MCF 10A (cell line): Measurements from ENCODE around the gene DSEL. TPM values are rescaled to one million over a fixed set of nuclear protein-coding genes. Genes with fewer than 3 reads are reported as not detected.
A peak's percentile ranks its signal among the peaks of the same experiment; 100 is the strongest.

ENCODE experiments used
- BruUV-seq: library from RNA; stranded (reverse); fragments of 400-500 nt; replicated peaks from 2 replicates; lab custom pipeline; 2021; lab: Mats Ljungman, UMichigan
- CTCF ChIA-PET: fragments of 300-600 bp; sonication (Branson Sonifier 250); formaldehyde crosslinking; extraction: SDS; loops from one replicate; lab custom pipeline; 2021; ENCODE audit warnings: antibody characterized with exemption, inconsistent platforms; lab: Yijun Ruan, JAX
- POLR2A ChIA-PET: fragments of 300-600, 350-650 bp; sonication (Branson Sonifier 250); formaldehyde crosslinking; extraction: SDS; loops from one replicate; lab custom pipeline; 2020; ENCODE audit warnings: antibody characterized with exemption, inconsistent platforms; lab: Yijun Ruan, JAX
- DNase-seq: peaks from one replicate; pipeline ENCODE4 v3.0.0-alpha.2; 2018; ENCODE audit not compliant: unreplicated experiment
- H3K27ac Mint-ChIP-seq: one replicate; pipeline ENCODE4 v1.8.0; 2022; ENCODE audit warnings: mild to moderate bottlenecking, low read depth, mixed read lengths; ENCODE audit not compliant: unreplicated experiment
- H3K27me3 Mint-ChIP-seq: one replicate; pipeline ENCODE4 v1.8.0; 2022; ENCODE audit warnings: mixed read lengths; ENCODE audit not compliant: insufficient read depth, unreplicated experiment
- H3K36me3 Mint-ChIP-seq: one replicate; pipeline ENCODE4 v1.8.0; 2022; ENCODE audit warnings: mild to moderate bottlenecking, moderate library complexity, mixed read lengths; ENCODE audit not compliant: insufficient read depth, unreplicated experiment
- H3K4me1 Mint-ChIP-seq: one replicate; pipeline ENCODE4 v1.8.0; 2022; ENCODE audit warnings: mixed read lengths; ENCODE audit not compliant: insufficient read depth, unreplicated experiment
- H3K4me3 Mint-ChIP-seq: one replicate; pipeline ENCODE4 v1.8.0; 2022; ENCODE audit warnings: mild to moderate bottlenecking, moderate library complexity, mixed read lengths; ENCODE audit not compliant: unreplicated experiment
- H3K9me3 Mint-ChIP-seq: one replicate; pipeline ENCODE4 v1.8.0; 2022; ENCODE audit warnings: mixed read lengths; ENCODE audit not compliant: unreplicated experiment
- CTCF ChIP-seq: fragments of 200-600 bp; IDR thresholded peaks from one replicate; pipeline ENCODE4 v1.8.0; 2022; ENCODE audit warnings: antibody characterized with exemption, mild to moderate bottlenecking; ENCODE audit not compliant: unreplicated experiment
- intact Hi-C: fragments of 100-400 bp; cut with micrococcal nuclease; formaldehyde crosslinking; loops from 2 replicates; pipeline ENCODE4 v1.14.1; 2022
- total RNA-seq: library from RNA; stranded (reverse); gene quantifications from 2 replicates; pipeline ENCODE4 v1.2.3, GENCODE V29; 2022

Gene DSEL
- total RNA-seq, 1 experiment from 2014 or later, result 14.9 TPM

DNA sequence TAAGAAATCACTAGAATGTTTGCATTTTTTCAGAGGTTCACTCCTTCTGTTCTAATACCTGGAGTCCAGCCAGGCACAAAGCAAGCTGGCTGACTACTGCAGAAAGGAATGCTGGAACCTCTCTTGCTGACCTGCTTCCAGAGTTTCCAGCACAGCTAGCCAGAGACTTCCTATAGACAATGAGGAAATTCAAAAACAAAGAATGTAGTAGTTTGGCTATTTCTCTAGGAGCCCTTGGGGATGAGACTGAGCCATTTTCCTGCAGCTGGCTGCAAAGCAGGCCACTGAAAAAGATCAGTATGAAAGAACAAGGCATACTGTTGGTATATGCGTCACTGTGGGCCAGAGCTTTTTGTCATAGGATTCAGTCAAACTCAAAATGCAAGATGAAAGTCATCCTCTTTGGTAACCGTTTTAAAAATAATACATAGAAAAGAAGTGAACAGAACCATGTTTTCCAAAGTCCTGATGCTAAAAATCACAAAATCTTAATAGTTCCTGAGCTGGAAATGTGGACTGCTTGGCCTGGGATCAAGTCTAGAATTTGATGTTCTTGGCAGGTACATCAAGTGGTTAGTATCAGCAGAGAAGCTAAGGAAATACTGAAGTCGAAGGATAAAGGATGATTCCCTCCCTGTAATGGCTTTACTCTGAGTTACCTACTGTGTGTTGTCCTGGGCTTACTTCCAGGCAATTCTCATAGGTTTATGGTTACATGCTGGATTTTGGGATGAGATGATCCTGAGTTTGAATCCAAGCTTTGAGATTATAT, 9.0 kb upstream of the DSEL start:
- Mint-ChIP-seq H3K9me3 (no peaks in the 10 kb centered on the region), H3K36me3 (no peaks in the 10 kb centered on the region), H3K27me3 (no peaks in the 10 kb centered on the region), H3K4me1 (peaks cover 41% of the 10 kb centered on the region), H3K4me3 (peak overlapping the region; percentile 45), H3K27ac (peak overlapping the region; percentile 91)
- peak; percentile 97 for DNase-seq
- intact Hi-C loops, result loop anchor here (2.0 kb wide), 1 partner anchor 207 kb away; no protein-coding TSS in a partner anchor
- TF ChIP-seq CTCF, result no peak
- ChIA-PET POLR2A (interaction anchor here (0.5 to 2.7 kb wide), 10 partner anchors 10 to 1148 kb away, joined by 3 to 31 read pairs (median 5); partner anchors contain the start of gene DSEL), CTCF (interaction anchor here (0.5 to 3.9 kb wide), 6 partner anchors 9 to 349 kb away, joined by 3 to 24 read pairs (median 4); partner anchors contain the start of gene DSEL)
- no TSS peak for BruUV-seq

DNA sequence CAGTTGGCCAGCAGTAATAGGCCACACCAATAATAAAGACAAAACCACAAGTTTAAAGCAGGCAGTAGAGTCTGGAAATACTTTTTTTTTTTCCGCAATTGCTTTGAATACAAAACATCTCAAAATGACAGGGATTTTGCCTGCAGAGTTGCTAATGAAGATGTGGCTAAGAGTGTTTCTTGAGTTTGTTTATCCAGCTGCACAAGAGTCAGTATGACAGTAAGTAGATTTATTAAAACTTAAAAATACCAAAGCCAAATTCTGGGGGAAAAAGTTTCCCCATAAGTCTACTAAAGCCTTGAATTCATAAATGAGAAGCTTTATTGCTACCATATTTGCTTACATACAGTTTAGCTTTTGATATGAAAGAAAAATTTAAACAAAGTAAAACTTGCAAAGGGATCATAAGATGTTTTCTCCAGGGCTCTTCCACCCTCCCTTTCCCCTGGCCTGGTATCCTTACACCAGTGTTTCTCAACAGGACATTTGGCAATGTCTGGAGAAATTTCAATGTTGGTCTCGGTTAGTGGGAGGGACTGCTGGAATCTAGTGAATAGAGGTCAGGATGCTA, 3.9 kb upstream of the DSEL start:
- H3K27me3 Mint-ChIP-seq, result no peaks in the 10 kb centered on the region
- DNase-seq, result peak; percentile 89
- H3K36me3 Mint-ChIP-seq, result peaks cover 7% of the 10 kb centered on the region
- peaks cover 66% of the 10 kb centered on the region for H3K4me1 Mint-ChIP-seq
- H3K27ac Mint-ChIP-seq, result peak overlapping the region; percentile 89
- TF ChIP-seq CTCF, result no peak
- no peaks in the 10 kb centered on the region for H3K9me3 Mint-ChIP-seq
- H3K4me3 Mint-ChIP-seq, result peak overlapping the region; percentile 21
- no TSS peak for BruUV-seq
- CTCF ChIA-PET, result interaction anchor here (0.5 to 0.7 kb wide), 4 partner anchors 13 to 1061 kb away, joined by 3 to 4 read pairs (median 3); no protein-coding TSS in a partner anchor
- POLR2A ChIA-PET, result interaction anchor here (0.6 to 6.3 kb wide), 9 partner anchors 11 to 742 kb away, joined by 3 to 64 read pairs (median 4); no protein-coding TSS in a partner anchor
- intact Hi-C loops, result no loop called here

GRCh38 chr18:67519592-67519991, 3.1 kb upstream of the DSEL start:
- no TSS peak for BruUV-seq
- DNase-seq, result peak; percentile 67
- Mint-ChIP-seq H3K4me3 (peak overlapping the region; percentile 53), H3K36me3 (peaks cover 15% of the 10 kb centered on the region), H3K9me3 (no peaks in the 10 kb centered on the region), H3K27ac (peak overlapping the region; percentile 68), H3K27me3 (no peaks in the 10 kb centered on the region), H3K4me1 (peaks cover 67% of the 10 kb centered on the region)
- CTCF ChIA-PET, result interaction anchor here (0.5 to 2.1 kb wide), 5 partner anchors 9 to 1101 kb away, joined by 3 to 4 read pairs (median 3); no protein-coding TSS in a partner anchor
- POLR2A ChIA-PET, result interaction anchor here (0.6 to 6.3 kb wide), 7 partner anchors 30 to 1126 kb away, joined by 3 to 64 read pairs (median 4); no protein-coding TSS in a partner anchor
- TF ChIP-seq CTCF, result no peak
- intact Hi-C loops, result loop anchor here (5.0 to 10.0 kb wide), 3 partner anchors 73 to 1215 kb away; no protein-coding TSS in a partner anchor

GRCh38 chr18:67518566-67518965, 2.0 kb upstream of the DSEL start:
- peak; percentile 33 for DNase-seq
- no peak for TF ChIP-seq CTCF
- no TSS peak for BruUV-seq
- CTCF ChIA-PET, result interaction anchor here (0.7 to 2.1 kb wide), 5 partner anchors 71 to 1106 kb away, joined by 3 to 4 read pairs (median 3); no protein-coding TSS in a partner anchor
- Mint-ChIP-seq H3K36me3 (peaks cover 25% of the 10 kb centered on the region), H3K4me1 (peaks cover 65% of the 10 kb centered on the region), H3K27ac (peak overlapping the region; percentile 68), H3K9me3 (no peaks in the 10 kb centered on the region), H3K4me3 (peak overlapping the region; percentile 32), H3K27me3 (no peaks in the 10 kb centered on the region)
- POLR2A ChIA-PET, result interaction anchor here (0.6 to 6.3 kb wide), 8 partner anchors 9 to 1127 kb away, joined by 3 to 64 read pairs (median 4); no protein-coding TSS in a partner anchor
- intact Hi-C loops, result loop anchor here (5.0 to 10.0 kb wide), 3 partner anchors 74 to 1216 kb away; no protein-coding TSS in a partner anchor
